Smooth muscle cell (in vitro differentiated cells): ENCODE results near the gene COPZ1. TPM values are rescaled to one million over a fixed set of nuclear protein-coding genes. Genes with fewer than 3 reads are reported as not detected.

Source experiments
- DNase-seq: peaks from one replicate; lab custom pipeline; 2025; ENCODE audit not compliant: unreplicated experiment; lab: John Stamatoyannopoulos, UW
- H2AFZ ChIP-seq: fragments of 200-600 bp; sonication (generic); 2 replicates; pipeline ENCODE4 v1.6.0; 2016; ENCODE audit warnings: antibody characterized with exemption, low read depth, mild to moderate bottlenecking
- H3F3A ChIP-seq: fragments of 200-600 bp; sonication (generic); 2 replicates; pipeline ENCODE4 v1.6.0; 2017; ENCODE audit warnings: antibody characterized with exemption, low read depth
- H3K27ac ChIP-seq: fragments of 200-600 bp; sonication (generic); 2 replicates; pipeline ENCODE4 v1.5.1; 2016; ENCODE audit warnings: low read depth, mild to moderate bottlenecking
- H3K27me3 ChIP-seq: fragments of 200-600 bp; sonication (generic); 2 replicates; pipeline ENCODE4 v1.6.1; 2016; ENCODE audit warnings: low read depth, mild to moderate bottlenecking
- H3K36me3 ChIP-seq: fragments of 200-600 bp; sonication (generic); 2 replicates; pipeline ENCODE4 v1.5.1; 2016; ENCODE audit warnings: low read depth
- H3K4me1 ChIP-seq: fragments of 200-600 bp; sonication (generic); 2 replicates; pipeline ENCODE4 v1.5.1; 2016; ENCODE audit warnings: low read depth
- H3K4me2 ChIP-seq: fragments of 200-600 bp; sonication (generic); 2 replicates; pipeline ENCODE4 v1.6.0; 2016; ENCODE audit warnings: mild to moderate bottlenecking
- H3K4me3 ChIP-seq: fragments of 200-600 bp; sonication (generic); 2 replicates; pipeline ENCODE4 v1.5.1; 2016; ENCODE audit warnings: mild to moderate bottlenecking
- H3K79me2 ChIP-seq: fragments of 200-600 bp; sonication (generic); 2 replicates; pipeline ENCODE4 v1.6.0; 2016; ENCODE audit warnings: low read depth, mild to moderate bottlenecking
- H3K9ac ChIP-seq: fragments of 200-600 bp; sonication (generic); 2 replicates; pipeline ENCODE4 v1.6.0; 2016; ENCODE audit warnings: low read depth
- H3K9me3 ChIP-seq: fragments of 200-600 bp; sonication (generic); replicated peaks from 2 replicates; pipeline ENCODE4 v1.5.1; 2016; ENCODE audit warnings: low read depth
- H4K20me1 ChIP-seq: fragments of 200-600 bp; sonication (generic); 2 replicates; pipeline ENCODE4 v1.6.0; 2016; ENCODE audit warnings: low read depth
- WGBS: methylation state at CpG from one replicate; pipeline ENCODE4 v1.1.7; 2016; ENCODE audit warnings: low lambda C conversion rate; 5-methylcytosine and 5-hydroxymethylcytosine counted together
- polyA plus RNA-seq: library from polyadenylated mRNA; unstranded; fragments of >200 nt; fragmentation: Nextera tagmentation; extraction: Ambion mirVana; gene quantifications from 2 replicates; pipeline ENCODE4 v1.2.1, GENCODE V29; 2016
- total RNA-seq: library from RNA; depleted of rRNA; stranded (reverse); fragments of >200 nt; gene quantifications from 2 replicates; pipeline ENCODE4 v1.2.3, GENCODE V29; 2014
- TF ChIP-seq, protein P1 (sequence below): fragments of 200-600 bp; sonication (generic); IDR thresholded peaks from 2 replicates; pipeline ENCODE4 v1.5.1; 2017; ENCODE audit warnings: borderline replicate concordance, mild to moderate bottlenecking, antibody characterized with exemption; ENCODE audit not compliant: insufficient read depth, poor library complexity, severe bottlenecking

COPZ1 gene
- total and polyA plus RNA-seq, 2 experiments from 2014 or later, result 147 to 214 TPM

DNA sequence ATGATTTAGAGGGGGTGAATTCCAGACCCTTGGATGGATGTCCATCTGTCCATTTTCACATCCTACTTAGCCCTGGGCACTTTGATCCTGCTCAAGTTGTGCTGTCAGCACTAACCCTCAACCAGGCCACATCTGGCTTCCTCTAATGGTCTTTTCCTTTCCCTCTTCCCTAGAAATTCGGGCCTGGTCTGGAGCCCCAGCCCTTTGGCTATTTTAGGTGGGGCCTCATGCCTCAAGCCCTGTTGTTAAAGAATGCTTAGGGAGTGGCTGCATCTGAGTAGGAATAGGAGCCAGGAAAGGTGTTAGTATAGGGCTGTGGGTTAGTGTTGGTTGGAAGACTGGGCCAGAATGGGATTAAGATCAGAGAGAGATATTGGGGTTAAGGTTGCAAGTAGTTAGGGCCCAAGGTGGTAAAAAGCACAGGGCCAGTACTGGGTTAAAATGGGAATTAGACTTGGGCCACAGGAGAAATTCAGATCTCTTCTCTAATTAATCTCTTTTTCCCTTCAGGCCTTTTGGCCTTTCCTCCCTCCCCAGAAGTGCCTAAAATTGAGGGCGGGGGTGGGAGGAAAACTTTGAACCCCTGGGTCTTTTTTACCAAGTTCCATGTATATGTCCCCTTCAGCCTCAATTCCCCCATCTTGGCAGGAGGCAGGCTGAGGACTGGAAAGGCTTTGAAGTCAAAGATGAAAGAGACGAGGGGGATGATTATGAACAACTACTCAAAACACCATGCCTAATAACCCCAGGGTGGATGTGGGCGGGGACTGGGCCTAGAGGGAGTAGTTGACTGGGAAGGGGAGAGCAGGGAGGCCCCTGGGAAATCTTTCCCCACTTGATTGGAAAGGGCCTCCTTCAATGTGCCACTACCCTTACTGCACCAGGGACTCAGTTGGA lies 63.6 kb downstream of the COPZ1 start:
- Histone ChIP-seq H3K9ac (no peak overlapping the region), H2AFZ (no peak overlapping the region), H3K36me3 (no peaks in the 10 kb centered on the region), H3K27me3 (no peaks in the 10 kb centered on the region), H3K27ac (peak overlapping the region; percentile 44), H3K4me1 (peaks cover 61% of the 10 kb centered on the region), H3K4me3 (no peak overlapping the region), H3K79me2 (no peaks in the 10 kb centered on the region), H3F3A (peaks cover 5% of the 10 kb centered on the region), H3K9me3 (no peaks in the 10 kb centered on the region), H4K20me1 (peaks cover 13% of the 10 kb centered on the region), H3K4me2 (peak overlapping the region; percentile 50)
- TF ChIP-seq, protein P1, sequence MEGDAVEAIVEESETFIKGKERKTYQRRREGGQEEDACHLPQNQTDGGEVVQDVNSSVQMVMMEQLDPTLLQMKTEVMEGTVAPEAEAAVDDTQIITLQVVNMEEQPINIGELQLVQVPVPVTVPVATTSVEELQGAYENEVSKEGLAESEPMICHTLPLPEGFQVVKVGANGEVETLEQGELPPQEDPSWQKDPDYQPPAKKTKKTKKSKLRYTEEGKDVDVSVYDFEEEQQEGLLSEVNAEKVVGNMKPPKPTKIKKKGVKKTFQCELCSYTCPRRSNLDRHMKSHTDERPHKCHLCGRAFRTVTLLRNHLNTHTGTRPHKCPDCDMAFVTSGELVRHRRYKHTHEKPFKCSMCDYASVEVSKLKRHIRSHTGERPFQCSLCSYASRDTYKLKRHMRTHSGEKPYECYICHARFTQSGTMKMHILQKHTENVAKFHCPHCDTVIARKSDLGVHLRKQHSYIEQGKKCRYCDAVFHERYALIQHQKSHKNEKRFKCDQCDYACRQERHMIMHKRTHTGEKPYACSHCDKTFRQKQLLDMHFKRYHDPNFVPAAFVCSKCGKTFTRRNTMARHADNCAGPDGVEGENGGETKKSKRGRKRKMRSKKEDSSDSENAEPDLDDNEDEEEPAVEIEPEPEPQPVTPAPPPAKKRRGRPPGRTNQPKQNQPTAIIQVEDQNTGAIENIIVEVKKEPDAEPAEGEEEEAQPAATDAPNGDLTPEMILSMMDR, result no peak
- DNase-seq, result no peak
- WGBS, result 57% methylated on average over 4 of the region's 4 CpGs

DNA sequence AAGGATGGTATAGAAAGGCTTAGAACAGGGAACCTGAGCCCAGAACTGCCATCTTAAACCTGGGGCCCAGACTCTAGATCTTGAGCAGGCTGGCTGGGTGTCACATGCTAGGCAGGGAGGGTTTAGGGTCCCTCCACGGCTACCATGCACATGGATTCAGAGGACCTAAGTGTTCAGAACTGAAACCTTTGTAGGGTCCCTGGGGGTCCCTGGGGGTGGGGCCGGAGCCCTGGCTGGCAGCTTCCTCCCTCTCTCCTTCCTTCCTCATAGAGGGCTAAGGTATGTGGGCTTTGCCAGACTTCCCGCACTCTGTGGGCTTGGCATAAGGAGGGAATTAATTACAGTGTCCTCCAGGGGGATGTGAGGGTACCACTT lies 64.2 kb downstream of the COPZ1 start:
- H3K4me2 ChIP-seq, result peak overlapping the region; percentile 50
- H3K4me1 ChIP-seq, result peaks cover 67% of the 10 kb centered on the region

DNA sequence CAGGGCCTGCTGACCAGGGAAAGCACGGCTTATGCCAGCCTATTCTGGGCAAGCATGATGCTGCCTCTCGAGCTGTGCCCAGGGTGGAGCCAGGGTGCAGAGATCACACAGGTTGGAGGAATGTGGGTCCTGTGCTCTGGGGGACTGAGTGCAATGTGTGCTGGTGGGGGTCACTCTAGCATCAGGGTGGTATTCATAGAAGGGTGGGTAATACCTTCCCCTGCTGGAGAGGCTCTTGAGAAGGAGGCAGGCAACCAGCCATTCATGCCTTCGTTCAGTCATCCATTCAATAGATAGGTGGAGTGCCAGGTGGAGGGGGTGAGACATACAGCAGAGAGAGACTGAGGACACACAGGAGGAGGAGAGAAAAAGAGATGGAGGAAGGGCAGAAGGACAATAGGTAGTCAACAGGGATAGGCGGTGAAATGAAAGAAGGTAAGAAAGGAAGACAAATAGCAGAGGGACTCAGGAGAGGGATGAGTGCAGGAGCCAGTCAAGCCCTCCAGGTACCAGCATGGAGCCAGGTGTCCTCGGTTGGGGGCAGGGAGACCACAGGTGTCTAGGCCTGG lies 64.8 kb downstream of the COPZ1 start:
- WGBS, result 89% methylated on average over 5 of the region's 5 CpGs
- H2AFZ ChIP-seq, result no peak overlapping the region
- H3K9me3 ChIP-seq, result no peaks in the 10 kb centered on the region
- no peaks in the 10 kb centered on the region for H3K27me3 ChIP-seq
- DNase-seq, result no peak
- peak overlapping the region; percentile 60 for H3K4me3 ChIP-seq
- peaks cover 5% of the 10 kb centered on the region for H3F3A ChIP-seq
- H3K27ac ChIP-seq, result no peak overlapping the region
- no peak overlapping the region for H3K9ac ChIP-seq
- H3K4me2 ChIP-seq, result peak overlapping the region; percentile 83
- TF ChIP-seq, protein P1, result no peak
- H3K79me2 ChIP-seq, result no peaks in the 10 kb centered on the region
- no peaks in the 10 kb centered on the region for H3K36me3 ChIP-seq
- peaks cover 19% of the 10 kb centered on the region for H4K20me1 ChIP-seq
- peaks cover 65% of the 10 kb centered on the region for H3K4me1 ChIP-seq

More for the DNA sequence above, 64.2 kb downstream of the COPZ1 start:
- H3K9me3 ChIP-seq, result no peaks in the 10 kb centered on the region
- WGBS, result 93% methylated on average over 3 of the region's 3 CpGs
- H2AFZ ChIP-seq, result no peak overlapping the region
- peaks cover 5% of the 10 kb centered on the region for H3F3A ChIP-seq
- no peak overlapping the region for H3K4me3 ChIP-seq
- peaks cover 18% of the 10 kb centered on the region for H4K20me1 ChIP-seq
- H3K36me3 ChIP-seq, result no peaks in the 10 kb centered on the region
- H3K27me3 ChIP-seq, result no peaks in the 10 kb centered on the region
- TF ChIP-seq, protein P1, result no peak
- H3K27ac ChIP-seq, result no peak overlapping the region
- no peak overlapping the region for H3K9ac ChIP-seq
- no peak for DNase-seq
- no peaks in the 10 kb centered on the region for H3K79me2 ChIP-seq
